Measurements from ENCODE around the gene SLC17A1.

- TF ChIP-seq, protein P1, sequence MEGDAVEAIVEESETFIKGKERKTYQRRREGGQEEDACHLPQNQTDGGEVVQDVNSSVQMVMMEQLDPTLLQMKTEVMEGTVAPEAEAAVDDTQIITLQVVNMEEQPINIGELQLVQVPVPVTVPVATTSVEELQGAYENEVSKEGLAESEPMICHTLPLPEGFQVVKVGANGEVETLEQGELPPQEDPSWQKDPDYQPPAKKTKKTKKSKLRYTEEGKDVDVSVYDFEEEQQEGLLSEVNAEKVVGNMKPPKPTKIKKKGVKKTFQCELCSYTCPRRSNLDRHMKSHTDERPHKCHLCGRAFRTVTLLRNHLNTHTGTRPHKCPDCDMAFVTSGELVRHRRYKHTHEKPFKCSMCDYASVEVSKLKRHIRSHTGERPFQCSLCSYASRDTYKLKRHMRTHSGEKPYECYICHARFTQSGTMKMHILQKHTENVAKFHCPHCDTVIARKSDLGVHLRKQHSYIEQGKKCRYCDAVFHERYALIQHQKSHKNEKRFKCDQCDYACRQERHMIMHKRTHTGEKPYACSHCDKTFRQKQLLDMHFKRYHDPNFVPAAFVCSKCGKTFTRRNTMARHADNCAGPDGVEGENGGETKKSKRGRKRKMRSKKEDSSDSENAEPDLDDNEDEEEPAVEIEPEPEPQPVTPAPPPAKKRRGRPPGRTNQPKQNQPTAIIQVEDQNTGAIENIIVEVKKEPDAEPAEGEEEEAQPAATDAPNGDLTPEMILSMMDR (IDR thresholded peaks at IDR 0.05; ENCODE audit: insufficient read depth, low read length, poor library complexity, severe bottlenecking): no peak
- TF ChIP-seq EZH2phosphoT487 (conservative IDR thresholded peaks at IDR 0.05; ENCODE audit: low read length): no peak
These were observed 818 bp upstream of the SLC17A1 start for GRCh38 chr6:25832670-25833069.
